GM12873 (cell line): ENCODE data around the gene LMX1B.

Source experiments
- CTCF ChIP-seq: IDR thresholded peaks from 2 replicates; pipeline ENCODE4 v1.5.1; 2012; ENCODE audit warnings: low read depth, mild to moderate bottlenecking, moderate library complexity, low read length, control low read depth; ENCODE audit not compliant: insufficient read depth; ENCODE audit errors: missing control alignments

LMX1B gene

GRCh38 chr9:126639318-126640000 is 25.7 kb downstream of the LMX1B start:
- TF ChIP-seq CTCF = no peak

GRCh38 chr9:126641118-126641851 is 27.6 kb downstream of the LMX1B start:
- TF ChIP-seq CTCF = no peak

- TF ChIP-seq CTCF = no peak
Observed at GRCh38 chr9:126642010-126642744, 28.4 kb downstream of the LMX1B start.

GRCh38 chr9:126642839-126643238 is 29.1 kb downstream of the LMX1B start:
- no peak for TF ChIP-seq CTCF

- TF ChIP-seq CTCF = no peak
Observed at GRCh38 chr9:126643945-126644527, 30.3 kb downstream of the LMX1B start.

GRCh38 chr9:126646162-126646561 is 32.4 kb downstream of the LMX1B start:
- no peak for TF ChIP-seq CTCF

- TF ChIP-seq CTCF = no peak
Observed at GRCh38 chr9:126647585-126648411, 34.1 kb downstream of the LMX1B start.
